Epithelial cell of esophagus (primary cell): ENCODE measurements around the gene PGAP1.

Experiments
- DNase-seq: peaks from one replicate; pipeline ENCODE4 v3.0.0; 2010; ENCODE audit warnings: low read depth
- H3K4me3 ChIP-seq: 2 replicates; pipeline ENCODE4 v1.5.1; 2011; ENCODE audit warnings: mild to moderate bottlenecking, low read length, control low read depth
- CTCF ChIP-seq: IDR thresholded peaks from 2 replicates; pipeline ENCODE4 v1.5.1; 2011; ENCODE audit warnings: low read depth, mild to moderate bottlenecking, low read length, control low read depth, inconsistent platforms; ENCODE audit not compliant: insufficient read depth; ENCODE audit errors: missing control alignments

Gene PGAP1

DNA sequence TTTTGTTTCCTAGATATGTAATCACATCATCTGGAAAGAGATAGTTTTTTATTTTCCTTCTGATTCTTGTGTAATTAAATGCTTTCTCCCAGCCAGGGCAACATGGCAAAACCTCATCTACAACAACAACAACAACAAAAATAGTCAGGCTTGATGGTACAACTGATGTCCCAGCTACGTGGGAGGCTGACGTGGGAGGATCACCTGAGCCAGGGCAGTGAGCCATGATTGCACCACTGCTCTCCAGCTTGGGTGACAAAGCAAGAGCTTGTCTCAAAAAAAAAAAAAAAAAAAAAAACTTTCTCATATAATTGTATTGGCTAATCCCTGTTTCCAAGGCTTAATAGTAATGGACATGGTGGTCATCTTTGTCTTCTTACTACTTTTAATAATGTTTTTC, 26.4 kb upstream of the PGAP1 start:
- DNase-seq: no peak
- TF ChIP-seq CTCF: no peak
- no peak overlapping the region for H3K4me3 ChIP-seq

DNA sequence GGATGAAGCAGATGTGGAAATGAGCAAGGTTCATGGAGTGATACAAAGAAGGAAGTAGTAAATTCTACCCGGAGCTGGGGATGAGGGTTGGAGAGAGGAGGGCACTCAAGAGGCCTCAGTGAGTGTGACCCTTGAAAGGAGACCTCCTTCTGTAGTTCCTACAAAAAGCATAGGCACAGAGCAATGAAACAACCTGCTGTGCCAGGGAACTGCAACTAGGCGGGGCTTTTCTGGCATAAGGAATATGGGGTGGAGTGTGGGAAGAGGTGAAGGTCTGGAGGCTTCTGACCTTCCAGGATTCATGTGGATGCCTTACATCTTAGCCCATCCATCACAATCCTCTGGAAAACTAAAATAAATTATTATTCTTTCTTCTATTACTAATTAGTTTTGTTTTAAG, 25.5 kb upstream of the PGAP1 start:
- no peak for TF ChIP-seq CTCF
- no peak for DNase-seq
- H3K4me3 ChIP-seq: no peak overlapping the region

GRCh38 chr2:196949116-196949515, 22.6 kb upstream of the PGAP1 start:
- no peak for DNase-seq
- H3K4me3 ChIP-seq: no peak overlapping the region
- no peak for TF ChIP-seq CTCF

GRCh38 chr2:196944570-196944969, 18.1 kb upstream of the PGAP1 start:
- TF ChIP-seq CTCF: no peak
- no peak overlapping the region for H3K4me3 ChIP-seq
- no peak for DNase-seq

DNA sequence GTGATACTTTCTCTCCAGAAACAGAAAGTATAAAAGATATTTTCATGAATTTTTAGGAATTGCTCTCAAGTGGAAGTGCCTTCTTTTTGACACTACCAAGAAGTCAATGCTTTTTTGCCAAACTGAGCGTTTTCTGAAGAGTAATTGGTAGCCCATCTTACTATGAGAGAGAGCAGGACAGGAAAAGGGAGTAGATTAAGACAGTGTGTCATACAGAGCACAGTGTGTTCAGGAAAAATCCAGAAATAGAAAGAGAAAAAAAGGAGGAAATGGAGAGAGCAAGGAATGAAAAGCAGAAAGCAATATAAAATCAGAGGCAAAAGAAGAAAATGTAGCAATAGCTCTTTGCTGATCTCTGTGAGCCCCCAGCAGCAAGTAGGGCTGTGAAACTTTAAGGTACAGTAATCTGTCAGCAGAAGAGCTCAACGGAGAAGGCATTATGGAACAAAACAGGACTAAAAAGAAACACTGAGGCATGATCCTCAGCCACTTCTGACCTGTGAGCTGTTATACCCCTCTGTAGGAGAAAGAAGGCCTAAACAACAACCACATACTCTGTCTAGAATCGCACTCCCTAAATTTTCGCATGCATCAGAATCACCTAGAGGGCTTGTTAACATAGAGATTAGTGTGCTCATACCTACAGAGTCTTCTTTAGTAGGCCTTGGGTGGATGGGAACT, 15.0 kb upstream of the PGAP1 start:
- no peak for TF ChIP-seq CTCF
- no peak overlapping the region for H3K4me3 ChIP-seq
- DNase-seq: no peak

DNA sequence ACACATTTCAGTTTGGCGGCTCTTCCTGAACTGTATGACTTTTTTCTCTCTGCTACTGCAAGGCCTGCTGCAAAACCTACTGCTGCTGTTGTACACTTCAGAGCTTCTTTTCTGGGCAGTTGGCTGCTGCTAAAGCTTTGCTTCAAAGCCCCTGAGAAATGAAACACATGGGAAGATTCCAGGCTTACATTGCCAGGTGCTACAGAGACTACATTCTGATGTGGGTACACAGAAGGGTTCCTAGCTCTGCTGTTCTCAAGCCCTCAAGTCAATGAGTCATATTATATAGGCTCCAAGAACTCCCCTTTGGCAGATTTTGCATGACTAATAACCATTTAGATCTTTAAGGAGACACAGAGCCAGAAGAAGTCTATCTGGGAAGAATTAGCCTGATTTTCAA, 12.9 kb upstream of the PGAP1 start:
- no peak for TF ChIP-seq CTCF
- no peak overlapping the region for H3K4me3 ChIP-seq
- peak; percentile 63 for DNase-seq

DNA sequence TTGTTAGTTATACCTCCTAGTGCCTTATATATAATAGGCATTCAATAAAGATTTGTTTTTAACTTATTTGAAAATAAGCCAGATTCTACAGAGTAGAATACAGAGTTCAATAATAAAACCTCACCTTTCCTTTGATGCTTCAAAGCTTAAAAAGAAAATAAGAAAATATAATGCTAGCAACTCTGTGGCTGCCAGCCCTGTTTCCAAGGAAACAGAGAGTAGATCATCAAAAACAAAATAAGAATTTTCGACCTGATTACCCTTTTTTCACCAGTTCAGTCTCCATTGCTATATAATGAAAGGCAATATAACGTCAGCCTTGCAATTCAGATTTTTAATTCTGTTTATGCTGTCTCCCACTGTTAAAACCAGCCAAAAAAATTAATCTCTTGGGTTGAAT, 8.9 kb upstream of the PGAP1 start:
- H3K4me3 ChIP-seq: no peak overlapping the region
- TF ChIP-seq CTCF: no peak
- no peak for DNase-seq
